Measurements from ENCODE around the gene PARP15.

DNA sequence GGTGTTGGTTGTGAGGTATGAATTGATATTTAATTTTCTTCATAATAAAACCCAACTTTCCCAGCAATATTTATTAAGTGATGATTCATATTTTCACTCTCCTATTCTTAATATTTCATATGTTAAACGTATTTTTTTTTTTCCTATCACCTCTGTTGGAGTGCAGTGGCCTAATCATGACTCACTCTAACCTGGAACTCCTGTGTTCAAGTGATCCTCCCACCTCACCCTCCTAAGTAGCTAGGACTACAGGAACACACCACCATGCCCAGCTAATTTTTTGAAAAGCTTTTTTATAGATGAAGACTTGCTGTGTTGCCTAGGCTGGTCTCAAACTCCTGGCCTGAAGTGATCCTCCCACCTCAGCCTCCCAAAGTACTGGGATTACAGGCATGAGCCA is 8.6 kb downstream of the PARP15 start:
- TF ChIP-seq, protein P1, sequence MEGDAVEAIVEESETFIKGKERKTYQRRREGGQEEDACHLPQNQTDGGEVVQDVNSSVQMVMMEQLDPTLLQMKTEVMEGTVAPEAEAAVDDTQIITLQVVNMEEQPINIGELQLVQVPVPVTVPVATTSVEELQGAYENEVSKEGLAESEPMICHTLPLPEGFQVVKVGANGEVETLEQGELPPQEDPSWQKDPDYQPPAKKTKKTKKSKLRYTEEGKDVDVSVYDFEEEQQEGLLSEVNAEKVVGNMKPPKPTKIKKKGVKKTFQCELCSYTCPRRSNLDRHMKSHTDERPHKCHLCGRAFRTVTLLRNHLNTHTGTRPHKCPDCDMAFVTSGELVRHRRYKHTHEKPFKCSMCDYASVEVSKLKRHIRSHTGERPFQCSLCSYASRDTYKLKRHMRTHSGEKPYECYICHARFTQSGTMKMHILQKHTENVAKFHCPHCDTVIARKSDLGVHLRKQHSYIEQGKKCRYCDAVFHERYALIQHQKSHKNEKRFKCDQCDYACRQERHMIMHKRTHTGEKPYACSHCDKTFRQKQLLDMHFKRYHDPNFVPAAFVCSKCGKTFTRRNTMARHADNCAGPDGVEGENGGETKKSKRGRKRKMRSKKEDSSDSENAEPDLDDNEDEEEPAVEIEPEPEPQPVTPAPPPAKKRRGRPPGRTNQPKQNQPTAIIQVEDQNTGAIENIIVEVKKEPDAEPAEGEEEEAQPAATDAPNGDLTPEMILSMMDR (optimal IDR thresholded peaks at IDR 0.05 in 1 of 3, IDR thresholded peaks at IDR 0.05 in 1 of 3, conservative IDR thresholded peaks at IDR 0.05 in 1 of 3; ENCODE audit: extremely low read depth in 1 of 3, insufficient read depth in 2 of 3, low read length in 3 of 3), result no peak
- TF ChIP-seq EZH2 (IDR thresholded peaks at IDR 0.05; ENCODE audit: low read length), result no peak

All from keratinocyte (primary cell).